ENCODE data around the gene GRID2. TPM values are rescaled to one million over a fixed set of nuclear protein-coding genes. Genes with fewer than 3 reads are reported as not detected.

The GRID2 gene
- total RNA-seq, 1 donor from 2014 or later = 1.3 TPM

- peaks cover 6% of the 10 kb centered on the region for H3K4me1 Mint-ChIP-seq
- no peak for DNase-seq (ENCODE audit: low read depth, low spot score)
- no peaks in the 10 kb centered on the region for H3K9me3 Mint-ChIP-seq
- H3K27me3 Mint-ChIP-seq (ENCODE audit: low read depth) = no peaks in the 10 kb centered on the region
- TF ChIP-seq CTCF (conservative IDR thresholded peaks at IDR 0.05) = no peak
- H3K36me3 Mint-ChIP-seq (ENCODE audit: low read depth) = no peaks in the 10 kb centered on the region
- no peak overlapping the region for H3K27ac Mint-ChIP-seq (ENCODE audit: unreplicated experiment)
- no peak overlapping the region for H3K4me3 Mint-ChIP-seq
These were observed 488.2 kb downstream of the GRID2 start for GRCh38 chr4:92791871-92792440.

- Mint-ChIP-seq H3K4me3 (no peak overlapping the region), H3K36me3 (ENCODE audit: low read depth) (no peaks in the 10 kb centered on the region), H3K4me1 (peaks cover 6% of the 10 kb centered on the region), H3K27me3 (ENCODE audit: low read depth) (no peaks in the 10 kb centered on the region), H3K9me3 (no peaks in the 10 kb centered on the region), H3K27ac (ENCODE audit: unreplicated experiment) (no peak overlapping the region)
- TF ChIP-seq CTCF (conservative IDR thresholded peaks at IDR 0.05) = no peak
- DNase-seq (ENCODE audit: low read depth, low spot score) = no peak
These were observed 505.6 kb downstream of the GRID2 start for GRCh38 chr4:92809381-92809780.

- H3K4me1 Mint-ChIP-seq = peaks cover 6% of the 10 kb centered on the region
- H3K9me3 Mint-ChIP-seq = no peaks in the 10 kb centered on the region
- no peaks in the 10 kb centered on the region for H3K36me3 Mint-ChIP-seq (ENCODE audit: low read depth)
- DNase-seq (ENCODE audit: low read depth, low spot score) = no peak
- TF ChIP-seq CTCF (conservative IDR thresholded peaks at IDR 0.05) = no peak
- H3K4me3 Mint-ChIP-seq = no peak overlapping the region
- H3K27me3 Mint-ChIP-seq (ENCODE audit: low read depth) = no peaks in the 10 kb centered on the region
- H3K27ac Mint-ChIP-seq (ENCODE audit: unreplicated experiment) = no peak overlapping the region
These were observed 508.9 kb downstream of the GRID2 start for GRCh38 chr4:92812652-92813051.

GRCh38 chr4:92814677-92815076 lies 510.9 kb downstream of the GRID2 start:
- Mint-ChIP-seq H3K27me3 (ENCODE audit: low read depth) (no peaks in the 10 kb centered on the region), H3K4me1 (peaks cover 6% of the 10 kb centered on the region), H3K4me3 (no peak overlapping the region), H3K36me3 (ENCODE audit: low read depth) (no peaks in the 10 kb centered on the region), H3K9me3 (no peaks in the 10 kb centered on the region), H3K27ac (ENCODE audit: unreplicated experiment) (peak overlapping the region; percentile 50)
- TF ChIP-seq CTCF (conservative IDR thresholded peaks at IDR 0.05) = no peak
- DNase-seq (ENCODE audit: low read depth, low spot score) = no peak

- H3K9me3 Mint-ChIP-seq = no peaks in the 10 kb centered on the region
- no peaks in the 10 kb centered on the region for H3K36me3 Mint-ChIP-seq (ENCODE audit: low read depth)
- H3K4me3 Mint-ChIP-seq = no peak overlapping the region
- no peaks in the 10 kb centered on the region for H3K4me1 Mint-ChIP-seq
- TF ChIP-seq CTCF (conservative IDR thresholded peaks at IDR 0.05) = no peak
- H3K27me3 Mint-ChIP-seq (ENCODE audit: low read depth) = no peaks in the 10 kb centered on the region
- H3K27ac Mint-ChIP-seq (ENCODE audit: unreplicated experiment) = no peak overlapping the region
- no peak for DNase-seq (ENCODE audit: low read depth, low spot score)
These were observed 521.5 kb downstream of the GRID2 start for GRCh38 chr4:92825256-92825655.

Data from neural crest cell (in vitro differentiated cells).